Caco-2 (cell line): ENCODE results near the gene UBALD2. TPM values are rescaled to one million over a fixed set of nuclear protein-coding genes. Genes with fewer than 3 reads are reported as not detected.
"Not testable (repeated sequence)": the region's sequence is repeated elsewhere in the genome, so short reads cannot be mapped to it uniquely, and the experiment has no call there.

Experiments used
- BruUV-seq: library from RNA; stranded (reverse); fragments of 400-500 nt; replicated peaks from 2 replicates; lab custom pipeline; 2021; lab: Mats Ljungman, UMichigan
- CTCF ChIA-PET: fragments of 300-600 bp; sonication (Branson Sonifier 250); formaldehyde crosslinking; loops from one replicate; lab custom pipeline; 2022; ENCODE audit warnings: antibody characterized with exemption; lab: Charles Lee
- POLR2A ChIA-PET: fragments of 300-600 bp; sonication (Branson Sonifier 250); formaldehyde crosslinking; loops from one replicate; lab custom pipeline; 2022; ENCODE audit warnings: antibody characterized with exemption; lab: Charles Lee
- DNase-seq, 2 experiments: peaks; one replicate each; pipeline versions ENCODE4 v3.0.0 to v3.0.0-alpha.2; 2020 to 2022
- H3K27me3 ChIP-seq: replicated peaks from 2 replicates; pipeline ENCODE4 v1.6.0; 2011; ENCODE audit warnings: low read length; ENCODE audit not compliant: control insufficient read depth, insufficient read depth
- H3K36me3 ChIP-seq: 2 replicates; pipeline ENCODE4 v1.5.1; 2011; ENCODE audit warnings: low read length; ENCODE audit not compliant: control insufficient read depth, insufficient read depth
- H3K4me1 ChIP-seq: fragments of 250-450 bp; sonication (Bioruptor Pico); 2 replicates; pipeline ENCODE4 v1.5.1; 2020; ENCODE audit warnings: mild to moderate bottlenecking
- H3K4me3 ChIP-seq: 2 replicates; pipeline ENCODE4 v1.5.1; 2011; ENCODE audit warnings: low read depth, mild to moderate bottlenecking, control low read depth, low read length
- H3K9me3 ChIP-seq: fragments of 250-450 bp; sonication (Bioruptor Pico); 2 replicates; pipeline ENCODE4 v1.5.1; 2020; ENCODE audit warnings: mild to moderate bottlenecking, moderate library complexity
- H3K27ac Mint-ChIP-seq: one replicate; pipeline ENCODE4 v1.8.0; 2022; ENCODE audit warnings: mixed read lengths; ENCODE audit not compliant: unreplicated experiment
- H3K27me3 Mint-ChIP-seq: one replicate; pipeline ENCODE4 v1.8.0; 2022; ENCODE audit warnings: mixed read lengths; ENCODE audit not compliant: insufficient read depth, unreplicated experiment
- H3K36me3 Mint-ChIP-seq: one replicate; pipeline ENCODE4 v1.8.0; 2022; ENCODE audit warnings: mild to moderate bottlenecking, mixed read lengths; ENCODE audit not compliant: insufficient read depth, unreplicated experiment
- H3K4me1 Mint-ChIP-seq: one replicate; pipeline ENCODE4 v1.8.0; 2022; ENCODE audit warnings: low read depth, mixed read lengths; ENCODE audit not compliant: unreplicated experiment
- H3K4me3 Mint-ChIP-seq: one replicate; pipeline ENCODE4 v1.8.0; 2022; ENCODE audit warnings: mild to moderate bottlenecking, moderate library complexity, mixed read lengths; ENCODE audit not compliant: unreplicated experiment
- H3K9me3 Mint-ChIP-seq: one replicate; pipeline ENCODE4 v1.8.0; 2022; ENCODE audit warnings: mixed read lengths; ENCODE audit not compliant: unreplicated experiment
- CTCF ChIP-seq, 2 experiments: fragments of 200-600 bp in 1 of 2; IDR thresholded peaks; 1 replicate in 1 of 2; 2 replicates in 1 of 2; pipeline versions ENCODE4 v1.5.1 to v1.8.0; 2011 to 2022; ENCODE audit warnings: antibody characterized with exemption in 1 of 2, control low read depth in 1 of 2, inconsistent platforms in 1 of 2, low read depth in 1 of 2, low read length in 1 of 2, mild to moderate bottlenecking in 1 of 2, moderate library complexity in 1 of 2; ENCODE audit not compliant: insufficient read depth in 1 of 2, severe bottlenecking in 1 of 2, unreplicated experiment in 1 of 2
- intact Hi-C: fragments of 100-400 bp; cut with micrococcal nuclease; formaldehyde crosslinking; loops from one replicate; pipeline ENCODE4 v1.10.0; 2022; ENCODE audit not compliant: unreplicated experiment
- total RNA-seq: library from RNA; stranded (reverse); gene quantifications from 2 replicates; pipeline ENCODE4 v1.2.3, GENCODE V29; 2022

UBALD2 gene
- total RNA-seq, 1 experiment from 2014 or later = 50.0 TPM

DNA sequence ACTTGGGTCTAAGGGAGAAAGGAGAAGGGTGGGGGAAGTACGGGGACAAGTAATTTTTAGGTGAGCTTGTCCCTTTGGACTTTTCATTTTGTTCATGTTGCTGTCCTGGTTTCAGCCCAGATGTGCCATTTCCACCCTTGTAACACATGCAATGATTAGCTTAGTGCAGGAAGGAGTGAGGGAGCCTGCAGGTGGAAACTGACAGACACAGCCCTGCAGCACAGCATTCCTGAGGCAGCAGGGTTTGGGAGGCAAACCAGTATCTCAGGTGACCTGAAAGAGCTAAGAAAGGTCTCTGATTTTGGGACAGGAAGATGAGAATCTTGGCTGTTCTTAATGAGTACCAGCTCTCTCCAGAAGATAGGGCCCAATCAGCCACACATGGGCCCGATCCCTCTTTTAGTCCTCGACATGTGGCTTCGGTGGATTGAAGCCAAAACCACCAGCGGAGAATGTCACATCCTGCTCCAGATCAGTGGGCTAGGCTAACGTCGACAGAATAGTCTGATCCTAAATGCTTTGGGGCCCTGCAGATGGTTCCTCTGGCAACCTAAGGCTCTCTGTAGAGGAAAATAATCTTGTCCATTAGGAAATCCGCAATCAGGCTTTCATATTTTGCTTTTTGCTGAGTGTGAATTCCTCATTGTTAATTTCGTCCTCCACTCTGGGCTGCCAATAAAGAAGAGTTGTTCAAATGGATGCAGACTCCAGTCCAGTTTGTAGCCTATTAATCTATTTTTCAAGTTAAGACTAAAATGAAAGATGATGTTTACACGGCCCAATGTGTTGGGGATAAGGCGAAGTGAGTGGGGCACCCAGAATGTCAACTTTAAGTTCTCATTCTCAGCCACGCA is 21.1 kb upstream of the UBALD2 start:
- Histone ChIP-seq H3K9me3 (no peaks in the 10 kb centered on the region), H3K4me1 (peaks cover 36% of the 10 kb centered on the region), H3K27me3 (no peaks in the 10 kb centered on the region), H3K4me3 (no peak overlapping the region), H3K36me3 (no peaks in the 10 kb centered on the region)
- peaks cover 33% of the 10 kb centered on the region for H3K4me1 Mint-ChIP-seq
- no peaks in the 10 kb centered on the region for H3K27me3 Mint-ChIP-seq
- no peak overlapping the region for H3K4me3 Mint-ChIP-seq
- ChIA-PET POLR2A (interaction anchor here (0.6 kb wide), 3 partner anchors 10 to 21 kb away, joined by 3 to 7 read pairs (median 3); no protein-coding TSS in a partner anchor), CTCF (interaction anchor here (1.3 kb wide), 1 partner anchor 36 kb away, joined by 3 read pairs; no protein-coding TSS in a partner anchor)
- H3K27ac Mint-ChIP-seq = no peak overlapping the region
- H3K36me3 Mint-ChIP-seq = no peaks in the 10 kb centered on the region
- no peaks in the 10 kb centered on the region for H3K9me3 Mint-ChIP-seq
- intact Hi-C loops = no loop called here
- BruUV-seq = no TSS peak
- no peak for DNase-seq
- no peak for TF ChIP-seq CTCF (IDR thresholded peaks at IDR 0.05; ENCODE audit: insufficient read depth in 1 of 2, low read depth in 1 of 2, low read length in 1 of 2, severe bottlenecking in 1 of 2, unreplicated experiment in 1 of 2)

GRCh38 chr17:76244721-76245120 is 20.4 kb upstream of the UBALD2 start:
- H3K9me3 ChIP-seq, H3K27me3 Mint-ChIP-seq, H3K36me3 Mint-ChIP-seq, H3K4me3 ChIP-seq, H3K4me3 Mint-ChIP-seq, intact Hi-C loops, POLR2A ChIA-PET, DNase-seq, BruUV-seq, H3K27ac Mint-ChIP-seq, H3K27me3 ChIP-seq, H3K9me3 Mint-ChIP-seq, H3K36me3 ChIP-seq: not testable (repeated sequence)
- H3K4me1 Mint-ChIP-seq = peaks cover 33% of the 10 kb centered on the region
- H3K4me1 ChIP-seq = peaks cover 36% of the 10 kb centered on the region
- CTCF ChIA-PET = interaction anchor here (0.6 kb wide), 1 partner anchor 106 kb away, joined by 4 read pairs; no protein-coding TSS in a partner anchor

GRCh38 chr17:76246080-76247066 is 18.8 kb upstream of the UBALD2 start:
- CTCF ChIA-PET = interaction anchor here (0.9 to 1.6 kb wide), 5 partner anchors 33 to 202 kb away, joined by 3 to 6 read pairs (median 4); partner anchors contain the start of gene SPHK1
- Mint-ChIP-seq H3K27me3 (no peaks in the 10 kb centered on the region), H3K9me3 (no peaks in the 10 kb centered on the region), H3K4me3 (no peak overlapping the region), H3K4me1 (peaks cover 29% of the 10 kb centered on the region), H3K36me3 (no peaks in the 10 kb centered on the region), H3K27ac (no peak overlapping the region)
- H3K4me1 ChIP-seq = peaks cover 42% of the 10 kb centered on the region
- no peak for DNase-seq
- POLR2A ChIA-PET = interaction anchor here (0.6 to 1.4 kb wide), 2 partner anchors 18 to 318 kb away, joined by 4 read pairs; no protein-coding TSS in a partner anchor
- H3K9me3 ChIP-seq = no peaks in the 10 kb centered on the region
- no peak for TF ChIP-seq CTCF (IDR thresholded peaks at IDR 0.05; ENCODE audit: insufficient read depth in 1 of 2, low read depth in 1 of 2, low read length in 1 of 2, severe bottlenecking in 1 of 2, unreplicated experiment in 1 of 2)
- no TSS peak for BruUV-seq
- intact Hi-C loops = no loop called here
- H3K27me3 ChIP-seq = no peaks in the 10 kb centered on the region
- no peaks in the 10 kb centered on the region for H3K36me3 ChIP-seq
- H3K4me3 ChIP-seq = no peak overlapping the region
